ENCODE measurements around the gene ALCAM. TPM values are rescaled to one million over a fixed set of nuclear protein-coding genes. Genes with fewer than 3 reads are reported as not detected.

The ALCAM gene
- total and polyA plus RNA-seq, 2 of the 8 experiments (the other 6 are each of a cell fraction or from before 2014, with no cell fraction given), result 10.8 to 33.0 TPM

GRCh38 chr3:105458518-105459215 lies 92.0 kb downstream of the ALCAM start (continued):
- no peak for TF ChIP-seq RBBP5 (IDR thresholded peaks at IDR 0.05; ENCODE audit: borderline replicate concordance, low read depth, low read length)
- no peak for TF ChIP-seq MAX (IDR thresholded peaks at IDR 0.05)
- TF ChIP-seq YY1 (IDR thresholded peaks at IDR 0.05; ENCODE audit: low read depth, low read length), result no peak
- TF ChIP-seq FOSL1 (IDR thresholded peaks at IDR 0.05; ENCODE audit: insufficient read depth, low read depth, low read length), result no peak

Measured in H1 (cell line).